HPDE6-E6E7 (cell line): Measurements from ENCODE around the gene SH3D19.
A peak's percentile ranks its signal among the peaks of the same experiment; 100 is the strongest.
"Not testable (repeated sequence)": the region's sequence is repeated elsewhere in the genome, so short reads cannot be mapped to it uniquely, and the experiment has no call there.

Experiments used
- DNase-seq: peaks from one replicate; pipeline ENCODE4 v3.0.0; 2011; ENCODE audit warnings: missing footprints; ENCODE audit errors: extremely low spot score

The SH3D19 gene

DNA sequence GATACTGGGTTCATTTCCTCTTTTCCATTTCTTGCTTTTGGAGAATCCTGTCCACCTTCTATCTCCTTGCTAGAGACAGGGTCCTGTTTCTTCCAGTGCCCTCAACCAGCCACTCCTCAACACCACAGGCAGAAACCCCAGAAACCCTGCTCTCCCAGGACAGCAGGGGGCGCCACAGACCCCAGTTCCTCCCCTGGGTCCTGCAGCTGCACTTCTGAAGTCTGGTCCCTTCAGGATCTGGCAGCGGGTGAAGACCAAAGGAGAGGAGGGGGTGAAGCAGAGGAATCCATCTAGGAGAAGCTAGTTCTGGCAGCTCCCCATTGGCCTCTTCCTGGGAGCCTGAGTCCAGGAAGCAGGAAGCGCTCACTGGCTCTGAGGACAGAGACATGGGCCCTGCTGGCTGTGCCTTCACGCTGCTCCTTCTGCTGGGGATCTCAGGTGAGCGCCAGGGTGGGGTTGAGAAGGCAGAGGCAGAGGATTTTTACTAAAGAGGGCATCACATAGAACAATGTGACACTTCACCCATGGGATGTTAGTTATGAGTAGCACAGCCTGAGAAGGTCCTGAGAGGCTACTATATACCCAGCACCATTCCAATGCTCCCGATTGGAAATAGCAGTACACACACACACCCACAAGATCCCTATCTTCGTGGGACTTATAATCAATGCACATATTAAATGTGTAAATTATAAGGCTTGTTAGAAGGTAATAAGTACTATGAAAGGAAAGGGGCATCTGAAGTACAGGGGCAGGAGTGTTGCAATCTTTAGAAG is 48.4 kb downstream of the SH3D19 start, which contains the start of gene PRSS48:
Gene PRSS48 (plus strand): TSS at position 375 of the 776 bp plus-strand sequence. CDS start 12 bp downstream, at position 387.
- peak; percentile 42 for DNase-seq

DNA sequence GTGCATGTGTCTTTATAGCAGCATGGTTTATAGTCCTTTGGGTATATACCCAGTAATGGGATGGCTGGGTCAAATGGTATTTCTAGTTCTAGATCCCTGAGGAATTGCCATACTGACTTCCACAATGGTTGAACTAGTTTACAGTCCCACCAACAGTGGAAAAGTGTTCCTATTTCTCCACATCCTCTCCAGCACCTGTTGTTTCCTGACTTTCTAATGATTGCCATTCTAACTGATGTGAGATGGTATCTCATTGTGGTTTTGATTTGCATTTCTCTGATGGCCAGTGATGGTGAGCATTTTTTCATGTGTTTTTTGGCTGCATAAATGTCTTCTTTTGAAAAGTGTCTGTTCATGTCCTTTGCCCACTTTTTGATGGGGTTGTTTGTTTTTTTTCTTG is 56.5 kb downstream of the SH3D19 start:
- DNase-seq = not testable (repeated sequence)

DNA sequence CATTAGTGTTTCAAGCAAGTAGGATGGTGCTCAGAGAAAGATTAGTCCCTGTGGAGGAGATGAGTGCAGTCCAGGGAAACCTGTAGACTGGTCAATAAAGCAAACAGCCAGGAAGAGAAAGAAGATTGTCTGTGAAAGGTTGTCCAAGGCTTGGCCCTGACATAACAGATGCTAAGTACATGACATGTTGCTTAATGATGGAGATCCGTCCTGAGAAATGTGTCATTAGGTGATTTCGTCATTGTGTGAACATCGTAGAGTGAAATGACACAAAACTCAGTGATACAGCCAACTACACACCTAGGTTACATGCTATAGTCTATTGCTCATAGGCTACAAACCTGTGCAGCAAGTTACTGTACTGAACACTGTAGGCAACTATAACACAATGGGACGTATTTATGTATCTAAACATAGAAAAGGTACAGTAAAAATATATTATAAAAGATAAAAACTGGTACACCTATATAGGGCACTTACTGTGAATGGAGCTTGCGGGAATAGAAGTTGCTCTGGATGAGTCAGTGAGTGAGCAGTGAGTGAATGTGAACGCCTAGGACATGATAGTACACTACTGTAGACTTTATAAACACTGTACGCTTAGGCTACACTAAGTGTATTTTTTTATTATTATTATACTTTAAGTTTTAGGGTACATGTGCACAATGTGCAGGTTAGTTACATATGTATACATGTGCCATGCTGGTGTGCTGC is 57.4 kb downstream of the SH3D19 start:
- no peak for DNase-seq

DNA sequence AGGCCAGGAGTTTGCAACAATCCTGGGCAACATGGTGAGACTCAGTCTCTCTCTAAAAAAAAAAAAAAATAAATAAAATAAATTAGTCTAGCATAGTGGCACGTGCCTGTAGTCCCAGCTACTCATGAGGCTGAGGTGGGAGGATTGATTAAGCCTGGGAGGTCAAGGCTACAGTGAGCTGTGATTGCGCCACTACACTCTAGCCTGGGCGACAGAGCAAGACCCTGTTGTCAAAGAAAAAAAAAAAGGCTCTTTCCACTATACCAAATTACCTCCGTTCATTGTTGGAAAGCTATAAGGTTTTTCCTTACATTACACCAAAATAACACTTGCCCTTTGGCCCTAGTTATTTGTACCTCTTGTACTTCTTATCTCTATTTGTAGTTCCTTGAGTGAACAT is 58.3 kb downstream of the SH3D19 start:
- no peak for DNase-seq

DNA sequence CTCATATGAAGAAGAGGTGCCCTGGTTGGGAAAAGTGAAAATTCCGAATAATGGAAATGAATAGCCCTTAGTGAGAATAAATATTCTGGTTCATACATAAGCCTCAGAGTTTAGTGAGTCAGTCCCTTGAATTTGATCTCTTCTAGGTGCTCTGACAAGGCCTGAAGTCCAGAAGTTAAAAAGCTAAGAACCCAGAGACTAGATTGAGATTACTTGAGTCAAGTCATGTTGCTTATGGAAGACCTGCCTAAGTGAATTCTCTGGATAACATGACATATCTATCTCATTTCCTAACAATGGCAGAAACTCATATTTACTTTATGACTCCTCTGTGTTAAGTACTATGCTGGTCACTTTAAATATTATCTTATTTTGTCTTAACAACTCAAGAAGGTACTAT is 58.9 kb downstream of the SH3D19 start:
- no peak for DNase-seq

DNA sequence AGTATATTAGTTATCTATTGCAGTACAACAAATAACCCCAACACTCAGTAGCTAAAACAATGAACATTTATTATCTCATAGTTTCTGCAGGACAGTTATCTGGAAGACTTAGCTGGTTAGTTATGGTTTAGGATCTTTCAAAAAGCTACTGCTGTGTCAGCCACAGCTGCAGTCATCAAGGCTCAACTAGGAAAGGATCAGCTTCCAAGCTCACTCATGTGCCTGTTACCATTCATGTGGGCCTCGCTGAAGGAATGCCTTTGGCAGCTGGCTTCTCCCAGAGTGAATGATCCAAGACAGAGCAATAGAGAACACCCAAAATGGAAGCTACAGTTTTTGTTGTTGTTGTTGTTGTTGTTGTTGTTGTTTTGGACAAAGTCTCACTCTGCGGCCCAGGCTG is 62.0 kb downstream of the SH3D19 start:
- DNase-seq = no peak

DNA sequence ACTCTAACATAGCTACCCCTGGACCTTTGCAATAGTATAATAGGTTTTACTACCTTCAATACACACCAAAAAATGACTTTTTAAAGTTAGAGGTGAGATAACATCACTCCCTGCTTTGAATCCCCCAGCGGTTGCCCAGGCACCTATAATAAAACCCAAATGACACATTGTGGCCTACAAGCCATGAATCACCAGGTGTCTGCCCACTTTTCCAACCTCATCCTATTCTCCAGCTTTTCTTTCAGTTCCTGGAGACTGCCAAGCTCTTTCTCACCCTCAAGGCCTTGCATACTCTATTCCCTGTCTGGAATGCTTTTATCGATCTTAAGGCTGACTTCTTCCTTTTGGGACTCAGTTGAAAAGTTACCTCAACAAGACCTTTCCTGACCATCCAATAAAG is 64.9 kb downstream of the SH3D19 start:
- DNase-seq = no peak

DNA sequence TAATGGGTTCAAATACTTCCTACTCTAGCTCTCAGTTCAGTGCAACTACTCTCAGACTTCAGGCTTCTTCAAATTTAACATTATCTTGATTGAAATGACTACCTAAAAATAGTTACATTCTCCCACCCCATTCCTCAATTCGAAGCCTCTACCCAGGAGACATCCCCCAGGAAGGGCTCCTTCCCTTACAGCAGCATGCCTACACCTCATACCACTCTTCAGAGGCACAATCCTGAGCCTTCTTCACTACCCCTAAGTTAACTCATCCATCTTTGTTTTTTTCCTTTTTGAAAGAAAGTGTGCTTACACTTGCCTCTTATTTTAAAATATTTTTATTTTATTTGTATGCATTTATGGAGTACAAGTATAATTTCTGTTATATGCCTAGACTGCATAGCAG is 65.7 kb downstream of the SH3D19 start:
- no peak for DNase-seq

DNA sequence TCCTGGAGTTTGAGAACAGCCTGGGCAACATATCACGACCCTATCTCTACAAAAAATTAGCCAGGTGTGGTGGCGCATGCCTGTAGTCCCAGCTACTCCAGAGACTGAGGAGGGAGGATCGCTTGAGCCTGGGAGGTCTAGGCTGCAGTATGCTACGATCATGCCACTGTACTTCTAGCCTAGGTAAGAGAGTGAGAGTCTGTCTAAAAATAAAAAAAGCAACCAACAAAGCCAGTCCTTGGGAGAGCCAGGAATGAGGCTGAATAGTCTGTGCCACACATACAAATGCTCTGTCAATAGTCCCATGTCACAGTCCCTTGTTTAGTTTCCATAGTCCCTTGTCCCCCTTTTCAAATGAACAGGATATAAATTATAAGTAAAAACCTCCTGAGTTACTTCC is 67.7 kb downstream of the SH3D19 start:
- DNase-seq = no peak

DNA sequence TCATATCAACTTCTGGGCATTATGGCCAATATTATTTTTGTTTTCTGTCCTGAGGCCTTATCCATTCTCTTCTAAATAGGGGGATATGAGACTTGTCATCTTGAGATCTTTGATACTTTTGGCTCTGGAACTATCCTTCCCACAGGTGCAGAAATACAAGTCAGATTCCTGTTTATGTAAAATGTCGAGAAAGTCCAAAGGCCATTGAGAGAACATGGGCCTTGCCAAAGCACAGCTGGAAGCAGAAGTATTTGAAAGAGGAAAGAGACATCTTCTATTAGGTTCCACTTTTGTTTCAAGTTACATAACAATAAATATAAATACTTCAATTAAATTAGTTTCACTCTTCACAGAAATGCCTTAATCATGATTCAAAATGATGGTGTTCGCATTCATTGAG is 69.3 kb downstream of the SH3D19 start:
- no peak for DNase-seq

DNA sequence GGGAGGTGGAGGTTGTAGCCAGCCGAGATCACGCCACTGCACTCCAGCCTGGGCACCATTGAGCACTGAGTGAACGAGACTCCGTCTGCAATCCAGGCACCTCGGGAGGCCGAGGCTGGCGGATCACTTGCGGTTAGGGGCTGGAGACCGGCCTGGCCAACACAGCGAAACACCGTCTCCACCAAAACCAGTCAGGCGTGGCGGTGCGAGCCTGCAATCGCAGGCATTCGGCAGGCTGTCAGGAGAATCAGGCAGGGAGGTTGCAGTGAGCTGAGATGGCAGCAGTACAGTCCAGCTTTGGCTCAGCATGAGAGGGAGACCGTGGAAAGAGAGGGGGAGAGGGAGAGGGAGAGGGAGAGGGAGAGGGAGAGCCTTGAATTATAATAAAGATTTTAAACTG is 69.7 kb downstream of the SH3D19 start:
- DNase-seq = not testable (repeated sequence)

DNA sequence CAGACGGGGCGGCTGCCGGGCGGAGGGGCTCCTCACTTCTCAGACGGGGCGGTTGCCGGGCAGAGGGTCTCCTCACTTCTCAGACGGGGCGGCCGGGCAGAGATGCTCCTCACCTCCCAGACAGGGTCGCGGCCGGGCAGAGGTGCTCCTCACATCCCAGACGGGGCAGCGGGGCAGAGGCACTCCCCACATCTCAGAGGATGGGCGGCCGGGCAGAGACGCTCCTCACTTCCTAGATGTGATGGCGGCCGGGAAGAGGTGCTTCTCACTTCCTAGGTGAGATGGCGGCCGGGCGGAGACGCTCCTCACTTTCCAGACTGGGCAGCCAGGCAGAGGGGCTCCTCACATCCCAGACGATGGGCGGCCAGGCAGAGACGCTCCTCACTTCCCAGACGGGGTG is 70.2 kb downstream of the SH3D19 start:
- not testable (repeated sequence) for DNase-seq

DNA sequence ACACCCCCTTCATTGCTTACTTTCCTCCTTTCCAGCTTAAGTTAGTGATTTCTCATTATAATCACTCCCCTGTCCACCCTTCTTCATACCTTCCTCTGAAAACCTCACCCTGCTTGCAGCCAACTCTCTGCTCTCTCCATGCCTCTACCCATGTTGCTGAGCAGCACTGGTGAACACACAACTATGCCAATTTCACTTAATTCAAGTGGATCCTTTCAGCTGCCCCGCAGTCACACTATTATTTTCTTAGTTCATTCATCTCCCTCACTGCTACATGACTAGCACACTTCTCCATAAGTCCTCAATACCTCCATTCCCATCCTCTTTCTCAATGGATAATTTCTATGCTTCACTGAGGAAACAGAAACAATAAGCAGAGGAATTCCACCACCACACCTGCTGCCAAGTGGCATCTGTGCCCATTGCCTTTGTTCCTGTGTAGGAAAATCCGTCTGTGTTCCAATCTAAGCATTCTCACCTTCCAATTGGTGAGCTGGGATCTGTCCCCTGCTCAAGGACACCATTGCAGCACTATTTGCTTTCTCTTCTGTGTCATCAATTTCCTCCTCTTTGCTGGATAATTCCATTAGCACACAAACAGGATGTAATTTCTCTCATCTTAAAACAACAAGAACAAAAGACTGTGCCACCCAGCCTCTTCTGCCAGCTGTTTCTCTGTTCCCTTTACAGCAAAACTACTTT is 73.7 kb downstream of the SH3D19 start:
- no peak for DNase-seq

DNA sequence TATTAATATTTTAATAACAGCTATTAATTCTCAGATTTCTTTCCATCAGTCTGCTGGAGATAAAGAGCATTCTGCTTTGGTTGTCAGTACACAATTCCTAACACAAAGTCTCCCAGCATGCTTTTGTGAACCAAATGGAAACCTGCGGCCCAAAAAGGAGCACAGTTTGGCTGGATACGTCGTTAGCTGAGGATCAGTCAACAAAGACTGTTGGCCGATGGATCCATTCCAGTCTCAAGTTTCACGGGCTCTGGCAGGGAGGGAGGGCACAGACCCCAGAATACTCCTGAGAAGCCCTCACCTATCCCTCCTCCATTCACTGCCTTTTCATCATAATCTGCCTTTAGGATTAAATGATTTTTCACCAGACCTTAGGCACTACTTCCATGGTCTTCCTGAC is 74.7 kb downstream of the SH3D19 start:
- DNase-seq = no peak

DNA sequence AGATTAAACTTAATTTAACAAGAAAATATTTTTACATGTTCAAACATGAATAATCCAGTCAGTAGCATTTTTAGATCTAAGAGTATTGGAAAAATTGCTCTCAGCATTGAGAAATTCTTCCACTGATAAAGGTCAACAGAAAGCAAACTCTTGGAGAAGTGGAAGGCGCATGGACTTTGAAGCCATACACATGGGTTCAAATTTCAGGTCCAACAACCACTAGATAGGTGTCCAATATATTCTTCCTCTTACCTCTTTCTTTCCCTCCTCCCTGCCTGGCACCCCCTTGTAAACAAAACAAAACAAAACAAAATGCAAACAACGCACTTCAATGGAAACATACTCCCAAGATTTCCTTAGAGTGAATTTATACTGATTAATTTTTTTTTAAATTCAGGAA is 76.9 kb downstream of the SH3D19 start:
- DNase-seq = no peak

DNA sequence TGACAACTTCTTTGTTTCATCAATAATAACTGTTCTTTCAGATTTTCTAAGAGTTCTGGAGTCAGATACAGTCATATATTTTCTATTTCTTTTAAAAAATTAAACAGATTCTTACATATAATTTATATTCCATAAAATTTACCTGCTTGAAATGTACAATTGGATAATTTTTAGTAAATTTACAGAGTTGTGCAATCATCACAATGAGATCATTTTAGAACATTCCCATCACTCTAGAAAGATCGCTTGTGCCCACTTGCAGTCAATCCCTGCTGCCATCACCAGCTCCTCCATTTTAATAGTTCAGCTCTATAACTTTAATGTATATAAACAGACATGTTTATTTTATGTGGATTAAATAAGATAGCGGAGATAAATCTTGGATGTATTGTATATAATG is 78.0 kb downstream of the SH3D19 start:
- no peak for DNase-seq

DNA sequence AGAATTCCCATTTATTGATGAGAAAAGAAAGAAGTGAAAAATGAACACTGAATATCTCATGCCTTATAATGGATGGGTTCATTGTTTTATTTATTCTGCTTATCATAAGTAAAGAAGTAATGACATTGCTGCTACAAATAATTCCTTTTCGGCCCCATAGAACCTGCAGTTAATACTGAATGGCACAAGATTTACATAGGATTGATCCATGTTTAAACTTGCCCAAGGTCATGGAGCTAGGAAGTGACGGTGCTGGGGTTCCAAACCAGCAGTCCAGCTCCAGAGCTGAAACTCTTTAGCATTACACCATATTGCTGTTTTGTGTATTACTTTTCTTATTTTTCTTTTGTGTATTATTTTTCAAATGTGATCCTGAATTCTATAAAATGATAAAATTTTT is 78.7 kb downstream of the SH3D19 start:
- DNase-seq = no peak

DNA sequence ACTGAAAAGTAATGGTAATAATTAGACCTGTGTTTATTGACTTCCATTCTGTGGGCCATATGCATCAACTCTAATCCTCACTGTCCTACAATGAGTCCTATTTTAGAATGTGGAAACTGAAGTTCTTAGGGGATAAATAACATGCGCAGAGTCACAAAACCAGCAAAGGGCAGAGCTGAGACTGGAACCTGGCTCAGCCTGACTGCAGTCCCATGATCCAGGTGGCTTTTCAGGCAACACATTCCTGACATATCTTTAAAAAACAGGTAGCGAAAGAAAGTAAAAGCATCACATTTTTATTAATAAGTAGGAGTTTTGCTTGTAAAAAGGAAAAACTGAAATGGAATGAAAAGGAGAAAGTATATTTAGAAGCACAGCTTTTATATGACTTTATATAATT is 83.1 kb downstream of the SH3D19 start:
- DNase-seq = no peak

DNA sequence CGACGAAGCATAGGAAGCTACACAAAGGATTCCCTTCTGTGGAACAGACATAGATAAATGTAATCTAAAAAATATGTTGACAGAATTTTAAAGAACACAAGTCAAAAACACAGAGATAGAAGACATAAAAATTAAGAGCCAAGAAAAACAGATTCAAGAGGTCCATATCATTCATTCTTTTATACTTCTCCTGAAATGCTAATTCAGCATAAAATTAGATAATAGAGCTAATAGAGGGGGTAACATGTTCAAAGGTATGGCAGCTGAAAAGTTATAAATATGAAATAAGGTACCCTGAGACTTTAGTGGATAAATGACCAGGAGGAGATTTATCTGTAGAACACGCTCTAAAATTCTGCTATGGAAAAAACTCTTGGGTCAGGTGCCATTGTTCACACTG is 85.8 kb downstream of the SH3D19 start:
- DNase-seq = no peak

DNA sequence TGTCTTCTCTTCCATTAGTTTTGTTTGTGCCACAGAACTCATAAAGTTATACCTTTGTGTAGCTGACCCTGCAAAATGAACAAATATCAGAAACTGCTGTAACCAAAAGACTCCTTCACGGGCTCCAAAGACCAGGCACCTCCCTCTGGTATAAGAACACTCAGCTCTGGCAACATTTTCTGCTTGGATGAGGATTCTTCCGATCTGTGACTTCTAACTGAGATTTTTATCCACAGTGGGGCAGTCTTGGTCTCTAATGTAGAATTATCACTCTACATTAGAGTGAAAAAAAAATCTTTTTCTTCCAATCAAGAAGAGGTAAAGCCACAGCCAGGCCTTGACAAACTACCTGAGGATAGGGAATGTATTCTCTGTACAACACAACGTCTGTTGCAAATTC is 86.9 kb downstream of the SH3D19 start:
- no peak for DNase-seq

DNA sequence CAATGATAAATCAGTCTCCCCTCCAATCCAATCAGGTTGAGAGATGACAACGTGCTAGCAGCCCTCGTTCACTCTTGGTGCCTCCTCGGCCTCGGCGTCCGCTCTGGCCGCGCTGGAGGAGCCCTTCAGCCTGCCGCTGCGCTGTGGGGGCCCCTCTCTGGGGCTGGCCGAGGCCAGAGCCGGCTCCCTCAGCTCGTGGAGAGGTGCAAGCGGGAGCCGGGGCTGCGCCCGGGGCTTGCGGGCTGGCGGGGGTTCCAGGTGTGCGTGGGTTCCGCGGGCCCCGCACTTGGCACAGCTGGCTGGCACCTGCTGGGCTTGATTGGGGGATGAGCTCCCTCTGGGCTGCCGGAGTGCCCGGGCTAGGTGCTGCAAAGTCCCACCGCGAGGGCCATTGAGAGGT is 89.4 kb downstream of the SH3D19 start:
- DNase-seq = no peak

DNA sequence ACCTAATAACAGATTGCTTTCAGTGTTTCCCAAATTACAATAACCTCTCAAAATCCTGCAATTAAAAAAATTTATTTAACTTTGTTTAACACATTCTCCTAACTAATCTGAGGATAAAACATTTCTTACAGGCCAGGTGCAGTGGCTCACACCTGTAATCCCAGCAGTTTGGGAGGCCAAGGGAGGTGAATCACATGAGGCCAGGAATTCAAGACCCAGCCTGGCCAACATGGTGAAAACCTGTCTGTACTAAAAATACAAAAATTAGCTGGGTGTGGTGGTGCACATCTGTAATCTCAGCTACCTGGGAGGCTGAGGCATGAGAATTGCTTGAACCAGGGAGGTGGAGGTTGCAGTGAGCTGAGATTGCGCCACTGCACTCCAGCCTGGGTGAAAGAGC is 90.0 kb downstream of the SH3D19 start:
- not testable (repeated sequence) for DNase-seq

DNA sequence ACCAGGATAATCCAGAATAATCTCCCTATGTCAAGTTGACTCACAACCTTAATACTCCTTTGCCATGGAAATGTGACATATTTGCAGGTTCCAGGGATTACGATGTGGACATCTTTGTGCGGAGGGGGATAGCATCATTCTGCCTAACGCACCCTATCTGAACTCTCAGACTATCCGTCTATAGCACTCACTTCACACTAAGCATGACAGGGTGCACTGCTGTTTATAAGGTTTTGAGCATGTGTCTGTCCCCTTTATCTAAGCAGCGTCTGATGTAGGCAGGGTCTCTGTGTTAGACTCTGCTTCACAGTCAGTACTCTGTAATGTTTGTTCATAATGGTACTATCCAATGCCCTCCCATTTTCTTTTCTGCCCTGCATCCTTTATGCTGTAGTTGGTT is 91.8 kb downstream of the SH3D19 start:
- no peak for DNase-seq
